Measurements from ENCODE around the gene FHOD1. TPM values are rescaled to one million over a fixed set of nuclear protein-coding genes. Genes with fewer than 3 reads are reported as not detected.

Gene FHOD1
- total and polyA plus RNA-seq, 2 of the 13 experiments (the other 11 are each of a cell fraction or from before 2014, with no cell fraction given), result 20.0 to 20.8 TPM

- TF ChIP-seq, protein P1, sequence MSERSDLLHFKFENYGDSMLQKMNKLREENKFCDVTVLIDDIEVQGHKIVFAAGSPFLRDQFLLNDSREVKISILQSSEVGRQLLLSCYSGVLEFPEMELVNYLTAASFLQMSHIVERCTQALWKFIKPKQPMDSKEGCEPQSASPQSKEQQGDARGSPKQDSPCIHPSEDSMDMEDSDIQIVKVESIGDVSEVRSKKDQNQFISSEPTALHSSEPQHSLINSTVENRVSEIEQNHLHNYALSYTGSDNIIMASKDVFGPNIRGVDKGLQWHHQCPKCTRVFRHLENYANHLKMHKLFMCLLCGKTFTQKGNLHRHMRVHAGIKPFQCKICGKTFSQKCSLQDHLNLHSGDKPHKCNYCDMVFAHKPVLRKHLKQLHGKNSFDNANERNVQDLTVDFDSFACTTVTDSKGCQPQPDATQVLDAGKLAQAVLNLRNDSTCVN (CRISPR knock-in tag; IDR thresholded peaks at IDR 0.05; ENCODE audit: borderline replicate concordance), result peak; percentile 87
- peak; percentile 83; the same call in 1 of the 2 replicates for TF ChIP-seq ZNF317 (CRISPR knock-in tag; IDR thresholded peaks at IDR 0.05)
- peak; percentile 7; the same call in 1 of the 2 replicates for TF ChIP-seq ZBTB46 (CRISPR knock-in tag; IDR thresholded peaks at IDR 0.05; ENCODE audit: borderline replicate concordance)
- TF ChIP-seq ZC3H13 (CRISPR knock-in tag; IDR thresholded peaks at IDR 0.05), result peak; percentile 95
- TF ChIP-seq NR1H2 (CRISPR knock-in tag; IDR thresholded peaks at IDR 0.05; ENCODE audit: borderline replicate concordance, low read depth), result no peak; the same call in 1 of the 2 replicates
- TF ChIP-seq PLSCR1 (CRISPR knock-in tag; IDR thresholded peaks at IDR 0.05; ENCODE audit: borderline replicate concordance), result 0 out of 2 replicates have a peak, but pooled peaks have one; percentile 16
- TF ChIP-seq ZNF10 (CRISPR knock-in tag; IDR thresholded peaks at IDR 0.05; ENCODE audit: borderline replicate concordance, low read depth), result no peak
- peak; percentile 88; the same call in 1 of the 2 replicates for TF ChIP-seq ZNF713 (CRISPR knock-in tag; IDR thresholded peaks at IDR 0.05)
- TF ChIP-seq, protein P2, sequence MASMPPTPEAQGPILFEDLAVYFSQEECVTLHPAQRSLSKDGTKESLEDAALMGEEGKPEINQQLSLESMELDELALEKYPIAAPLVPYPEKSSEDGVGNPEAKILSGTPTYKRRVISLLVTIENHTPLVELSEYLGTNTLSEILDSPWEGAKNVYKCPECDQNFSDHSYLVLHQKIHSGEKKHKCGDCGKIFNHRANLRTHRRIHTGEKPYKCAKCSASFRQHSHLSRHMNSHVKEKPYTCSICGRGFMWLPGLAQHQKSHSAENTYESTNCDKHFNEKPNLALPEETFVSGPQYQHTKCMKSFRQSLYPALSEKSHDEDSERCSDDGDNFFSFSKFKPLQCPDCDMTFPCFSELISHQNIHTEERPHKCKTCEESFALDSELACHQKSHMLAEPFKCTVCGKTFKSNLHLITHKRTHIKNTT (CRISPR knock-in tag; IDR thresholded peaks at IDR 0.05), result no peak
- no peak for TF ChIP-seq ZBTB42 (CRISPR knock-in tag; IDR thresholded peaks at IDR 0.05)
- TF ChIP-seq ARNT (IDR thresholded peaks at IDR 0.05), result no peak
- TF ChIP-seq TP53 (CRISPR knock-in tag; conservative IDR thresholded peaks at IDR 0.05), result no peak; the same call in 1 of the 2 replicates
- TF ChIP-seq HIVEP1 (CRISPR knock-in tag; IDR thresholded peaks at IDR 0.05), result peak; percentile 89
- TF ChIP-seq ZMYM4 (CRISPR knock-in tag; IDR thresholded peaks at IDR 0.05), result peak; percentile 79
- TF ChIP-seq ZNF3 (CRISPR knock-in tag; IDR thresholded peaks at IDR 0.05), result no peak
- peak; percentile 96 for TF ChIP-seq MXD3 (CRISPR knock-in tag; IDR thresholded peaks at IDR 0.05)
- no peak for TF ChIP-seq RFX3 (CRISPR knock-in tag; IDR thresholded peaks at IDR 0.05)
- TF ChIP-seq, protein P3, sequence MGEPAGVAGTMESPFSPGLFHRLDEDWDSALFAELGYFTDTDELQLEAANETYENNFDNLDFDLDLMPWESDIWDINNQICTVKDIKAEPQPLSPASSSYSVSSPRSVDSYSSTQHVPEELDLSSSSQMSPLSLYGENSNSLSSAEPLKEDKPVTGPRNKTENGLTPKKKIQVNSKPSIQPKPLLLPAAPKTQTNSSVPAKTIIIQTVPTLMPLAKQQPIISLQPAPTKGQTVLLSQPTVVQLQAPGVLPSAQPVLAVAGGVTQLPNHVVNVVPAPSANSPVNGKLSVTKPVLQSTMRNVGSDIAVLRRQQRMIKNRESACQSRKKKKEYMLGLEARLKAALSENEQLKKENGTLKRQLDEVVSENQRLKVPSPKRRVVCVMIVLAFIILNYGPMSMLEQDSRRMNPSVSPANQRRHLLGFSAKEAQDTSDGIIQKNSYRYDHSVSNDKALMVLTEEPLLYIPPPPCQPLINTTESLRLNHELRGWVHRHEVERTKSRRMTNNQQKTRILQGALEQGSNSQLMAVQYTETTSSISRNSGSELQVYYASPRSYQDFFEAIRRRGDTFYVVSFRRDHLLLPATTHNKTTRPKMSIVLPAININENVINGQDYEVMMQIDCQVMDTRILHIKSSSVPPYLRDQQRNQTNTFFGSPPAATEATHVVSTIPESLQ (CRISPR knock-in tag; conservative IDR thresholded peaks at IDR 0.05), result peak; percentile 96; the same call in 1 of the 2 replicates
- TF ChIP-seq ZKSCAN5 (CRISPR knock-in tag; IDR thresholded peaks at IDR 0.05), result peak; percentile 59; the same call in 1 of the 2 replicates
- TF ChIP-seq, protein P4, sequence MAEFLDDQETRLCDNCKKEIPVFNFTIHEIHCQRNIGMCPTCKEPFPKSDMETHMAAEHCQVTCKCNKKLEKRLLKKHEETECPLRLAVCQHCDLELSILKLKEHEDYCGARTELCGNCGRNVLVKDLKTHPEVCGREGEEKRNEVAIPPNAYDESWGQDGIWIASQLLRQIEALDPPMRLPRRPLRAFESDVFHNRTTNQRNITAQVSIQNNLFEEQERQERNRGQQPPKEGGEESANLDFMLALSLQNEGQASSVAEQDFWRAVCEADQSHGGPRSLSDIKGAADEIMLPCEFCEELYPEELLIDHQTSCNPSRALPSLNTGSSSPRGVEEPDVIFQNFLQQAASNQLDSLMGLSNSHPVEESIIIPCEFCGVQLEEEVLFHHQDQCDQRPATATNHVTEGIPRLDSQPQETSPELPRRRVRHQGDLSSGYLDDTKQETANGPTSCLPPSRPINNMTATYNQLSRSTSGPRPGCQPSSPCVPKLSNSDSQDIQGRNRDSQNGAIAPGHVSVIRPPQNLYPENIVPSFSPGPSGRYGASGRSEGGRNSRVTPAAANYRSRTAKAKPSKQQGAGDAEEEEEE (CRISPR knock-in tag; IDR thresholded peaks at IDR 0.05; ENCODE audit: borderline replicate concordance), result no peak
These were observed 62.2 kb downstream of the FHOD1 start (continued) for GRCh38 chr16:67184995-67185650.
